ENCODE data around the gene GSTP1.

GRCh38 chr11:67584881-67585873, 1.6 kb downstream of the GSTP1 start:
- TF ChIP-seq, protein P1, sequence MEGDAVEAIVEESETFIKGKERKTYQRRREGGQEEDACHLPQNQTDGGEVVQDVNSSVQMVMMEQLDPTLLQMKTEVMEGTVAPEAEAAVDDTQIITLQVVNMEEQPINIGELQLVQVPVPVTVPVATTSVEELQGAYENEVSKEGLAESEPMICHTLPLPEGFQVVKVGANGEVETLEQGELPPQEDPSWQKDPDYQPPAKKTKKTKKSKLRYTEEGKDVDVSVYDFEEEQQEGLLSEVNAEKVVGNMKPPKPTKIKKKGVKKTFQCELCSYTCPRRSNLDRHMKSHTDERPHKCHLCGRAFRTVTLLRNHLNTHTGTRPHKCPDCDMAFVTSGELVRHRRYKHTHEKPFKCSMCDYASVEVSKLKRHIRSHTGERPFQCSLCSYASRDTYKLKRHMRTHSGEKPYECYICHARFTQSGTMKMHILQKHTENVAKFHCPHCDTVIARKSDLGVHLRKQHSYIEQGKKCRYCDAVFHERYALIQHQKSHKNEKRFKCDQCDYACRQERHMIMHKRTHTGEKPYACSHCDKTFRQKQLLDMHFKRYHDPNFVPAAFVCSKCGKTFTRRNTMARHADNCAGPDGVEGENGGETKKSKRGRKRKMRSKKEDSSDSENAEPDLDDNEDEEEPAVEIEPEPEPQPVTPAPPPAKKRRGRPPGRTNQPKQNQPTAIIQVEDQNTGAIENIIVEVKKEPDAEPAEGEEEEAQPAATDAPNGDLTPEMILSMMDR (IDR thresholded peaks at IDR 0.05): peak in 1 of 6 experiments; percentile 10
- no peak for TF ChIP-seq POLR2A (IDR thresholded peaks at IDR 0.05)
